H1 (cell line): ENCODE measurements around the gene CDC5L. TPM values are rescaled to one million over a fixed set of nuclear protein-coding genes. Genes with fewer than 3 reads are reported as not detected.

Experiments used
- CTCF ChIA-PET: fragments of 300-600 bp; sonication (Branson Sonifier 250); formaldehyde crosslinking; loops from one replicate; lab custom pipeline; 2021; ENCODE audit not compliant: partially characterized antibody; lab: Charles Lee
- POLR2A ChIA-PET: fragments of 300-600 bp; sonication (Branson Sonifier 250); formaldehyde crosslinking; loops from one replicate; lab custom pipeline; 2021; ENCODE audit warnings: inconsistent platforms; ENCODE audit not compliant: partially characterized antibody; lab: Charles Lee
- DNase-seq, 2 experiments: peaks; one replicate each; pipeline versions ENCODE4 v3.0.0 to v3.0.0-alpha.2; 2010 to 2022; ENCODE audit warnings: low spot score in 2 of 2, low read depth in 1 of 2, mixed read lengths in 1 of 2
- FAIRE-seq: peaks from 2 replicates; lab custom pipeline; 2011; peaks lifted over from hg19 to GRCh38; lab: Jason Lieb, UNC
- H2AFZ ChIP-seq: 2 replicates; pipeline ENCODE4 v1.8.1; 2012; ENCODE audit warnings: low read length, inconsistent platforms
- H2AK5ac ChIP-seq: 2 replicates; pipeline ENCODE4 v1.6.1; 2013; ENCODE audit warnings: low read depth, low read length
- H2BK120ac ChIP-seq: replicated peaks from 2 replicates; pipeline ENCODE3; 2013; ENCODE audit warnings: low read depth, low read length, inconsistent platforms
- H2BK12ac ChIP-seq: 2 replicates; pipeline ENCODE4 v1.6.1; 2013; ENCODE audit warnings: low read depth, low read length
- H2BK15ac ChIP-seq: 2 replicates; pipeline ENCODE4 v1.6.1; 2013; ENCODE audit warnings: low read length
- H2BK20ac ChIP-seq: 2 replicates; pipeline ENCODE4 v1.6.1; 2013; ENCODE audit warnings: low read length
- H2BK5ac ChIP-seq: 2 replicates; pipeline ENCODE4 v1.6.1; 2013; ENCODE audit warnings: low read depth, low read length
- H3K14ac ChIP-seq: 2 replicates; pipeline ENCODE4 v1.6.1; 2013; ENCODE audit warnings: inconsistent platforms; ENCODE audit not compliant: insufficient read length
- H3K18ac ChIP-seq: 2 replicates; pipeline ENCODE4 v1.6.1; 2013; ENCODE audit warnings: low read length; ENCODE audit errors: extremely low read depth
- H3K23ac ChIP-seq: 2 replicates; pipeline ENCODE4 v1.6.1; 2013; ENCODE audit warnings: inconsistent platforms; ENCODE audit not compliant: insufficient read length
- H3K23me2 ChIP-seq: 2 replicates; pipeline ENCODE4 v1.6.1; 2013; ENCODE audit warnings: low read depth, low read length
- H3K27ac ChIP-seq: 2 replicates; pipeline ENCODE4 v1.6.1; 2011; ENCODE audit warnings: low read depth, low read length, inconsistent platforms
- H3K27me3 ChIP-seq, 4 experiments: replicated peaks in 1 of 4; 1 replicate in 1 of 4; 2 replicates in 3 of 4; pipeline versions ENCODE4 v1.6.1 to v1.8.1; 2011 to 2013; ENCODE audit warnings: low read length in 3 of 4, mild to moderate bottlenecking in 3 of 4, inconsistent platforms in 2 of 4, mixed read lengths in 2 of 4, moderate library complexity in 1 of 4; ENCODE audit not compliant: control insufficient read depth in 3 of 4, insufficient read depth in 3 of 4; ENCODE audit errors: extremely low read depth in 1 of 4
- H3K36me3 ChIP-seq, 4 experiments: 2 replicates each; pipeline versions ENCODE4 v1.6.1 to v1.8.1; 2011 to 2013; ENCODE audit warnings: mild to moderate bottlenecking in 4 of 4, low read length in 3 of 4, moderate library complexity in 2 of 4, control low read depth in 1 of 4, inconsistent platforms in 1 of 4; ENCODE audit not compliant: insufficient read depth in 4 of 4, control insufficient read depth in 2 of 4
- H3K4ac ChIP-seq: replicated peaks from 2 replicates; pipeline ENCODE3; 2013; ENCODE audit warnings: low read length, low read depth, mixed read lengths, inconsistent platforms; ENCODE audit not compliant: insufficient read length
- H3K4me1 ChIP-seq, 4 experiments: replicated peaks in 1 of 4; 1 replicate in 1 of 4; 2 replicates in 3 of 4; pipeline versions ENCODE4 v1.6.1 to v1.8.1; 2011 to 2013; ENCODE audit warnings: low read length in 3 of 4, inconsistent platforms in 2 of 4, mixed read lengths in 1 of 4; ENCODE audit not compliant: insufficient read depth in 4 of 4, control insufficient read depth in 3 of 4
- H3K4me2 ChIP-seq, 2 experiments: 2 replicates each; pipeline versions ENCODE4 v1.6.1 to v1.8.1; 2011 to 2013; ENCODE audit warnings: low read depth in 2 of 2, low read length in 2 of 2, control low read depth in 1 of 2, inconsistent platforms in 1 of 2, mild to moderate bottlenecking in 1 of 2; ENCODE audit not compliant: insufficient read depth in 1 of 2
- H3K4me3 ChIP-seq, 4 experiments: fragments of 200-600, 300-600 bp in 1 of 4; sonication (generic), shearing (Covaris generic), sonication (Bioruptor Twin) in 1 of 4; 2 replicates each; pipeline versions ENCODE4 v1.5.1 to v1.8.1; 2011 to 2016; ENCODE audit warnings: low read length in 4 of 4, low read depth in 3 of 4, control low read depth in 2 of 4, inconsistent platforms in 2 of 4, mild to moderate bottlenecking in 2 of 4, mixed read lengths in 1 of 4, moderate library complexity in 1 of 4; ENCODE audit not compliant: insufficient read depth in 2 of 4; ENCODE audit errors: extremely low read depth in 1 of 4
- H3K56ac ChIP-seq: replicated peaks from 2 replicates; pipeline ENCODE3; 2013; ENCODE audit warnings: low read depth, mild to moderate bottlenecking, mixed read lengths, low read length, inconsistent platforms; ENCODE audit not compliant: insufficient read length
- H3K79me1 ChIP-seq: 2 replicates; pipeline ENCODE4 v1.6.1; 2013; ENCODE audit warnings: low read depth, low read length, control low read depth
- H3K79me2 ChIP-seq, 2 experiments: 2 replicates each; pipeline versions ENCODE4 v1.6.1 to v1.8.1; 2012 to 2013; ENCODE audit warnings: low read length in 2 of 2, mild to moderate bottlenecking in 2 of 2, inconsistent platforms in 1 of 2; ENCODE audit not compliant: insufficient read depth in 2 of 2, control insufficient read depth in 1 of 2
- H3K9ac ChIP-seq, 4 experiments: replicated peaks in 1 of 4; 1 replicate in 1 of 4; 2 replicates in 3 of 4; pipeline versions ENCODE4 v1.6.1 to v1.8.1; 2011 to 2013; ENCODE audit warnings: low read depth in 3 of 4, low read length in 3 of 4, control low read depth in 2 of 4, mild to moderate bottlenecking in 2 of 4, moderate library complexity in 2 of 4, inconsistent platforms in 1 of 4; ENCODE audit errors: extremely low read depth in 1 of 4
- H3K9me3 ChIP-seq, 2 experiments: 2 replicates each; pipeline versions ENCODE4 v1.6.1 to v1.8.1; 2012 to 2013; ENCODE audit warnings: mild to moderate bottlenecking in 2 of 2, moderate library complexity in 2 of 2, control low read depth in 1 of 2, inconsistent platforms in 1 of 2, low read depth in 1 of 2, low read length in 1 of 2, mixed read lengths in 1 of 2; ENCODE audit not compliant: insufficient read depth in 2 of 2
- H4K20me1 ChIP-seq, 2 experiments: replicated peaks in 1 of 2; 2 replicates each; pipeline versions ENCODE3 to v1.8.1; 2011 to 2013; ENCODE audit warnings: inconsistent platforms in 2 of 2, low read length in 2 of 2, mild to moderate bottlenecking in 1 of 2; ENCODE audit not compliant: insufficient read depth in 2 of 2, control insufficient read depth in 1 of 2
- H4K5ac ChIP-seq: 2 replicates; pipeline ENCODE4 v1.6.1; 2013; ENCODE audit warnings: low read length, low read depth, mixed read lengths, inconsistent platforms; ENCODE audit not compliant: insufficient read length
- H4K8ac ChIP-seq: 2 replicates; pipeline ENCODE4 v1.8.0; 2013; ENCODE audit warnings: mild to moderate bottlenecking, moderate library complexity, low read length, inconsistent platforms; ENCODE audit not compliant: insufficient read depth; ENCODE audit errors: extremely low read depth
- H4K91ac ChIP-seq: replicated peaks from 2 replicates; pipeline ENCODE3; 2013; ENCODE audit warnings: low read length, mixed read lengths, inconsistent platforms; ENCODE audit not compliant: insufficient read length
- CBX5 ChIP-seq: fragments of 300-800, 300-1000 bp; sonication (generic); IDR thresholded peaks from 2 replicates; pipeline ENCODE4 v1.7.1; 2016; ENCODE audit warnings: antibody characterized with exemption, low read length, low read depth
- CEBPB ChIP-seq: IDR thresholded peaks from 2 replicates; pipeline ENCODE4 v1.6.1; 2012; ENCODE audit warnings: low read depth, low read length
- EGR1 ChIP-seq: IDR thresholded peaks from 2 replicates; pipeline ENCODE4 v1.6.1; 2011; ENCODE audit warnings: low read depth, low read length, borderline replicate concordance
- NRF1 ChIP-seq: IDR thresholded peaks from 2 replicates; pipeline ENCODE4 v1.6.1; 2011; ENCODE audit warnings: mild to moderate bottlenecking, low read depth, low read length, improper control_type of control experiment
- TBP ChIP-seq: IDR thresholded peaks from 2 replicates; pipeline ENCODE4 v1.6.1; 2011; ENCODE audit warnings: low read depth, low read length, improper control_type of control experiment
- WGBS, 2 experiments: shearing (Covaris generic) in 1 of 2; methylation state at CpG; one replicate each; pipeline versions ENCODE4 v1.1.6 to v1.1.7; 2013 to 2015; ENCODE audit warnings: low lambda C conversion rate in 2 of 2, mixed read lengths in 2 of 2, inconsistent platforms in 1 of 2, low coverage in 1 of 2, missing lambda C conversion rate in 1 of 2; ENCODE audit not compliant: insufficient replicate concordance in 2 of 2, insufficient coverage in 1 of 2, insufficient read length in 1 of 2; ENCODE audit errors: extremely low coverage in 1 of 2, missing lambda C conversion rate in 1 of 2; 5-methylcytosine and 5-hydroxymethylcytosine counted together
- polyA plus RNA-seq, 7 experiments: library from polyadenylated mRNA; depleted of rRNA in 3 of 7; stranded (reverse) in 5 of 7; unstranded in 2 of 7; fragments of >200 nt in 5 of 7; fragments of 200-250 nt in 2 of 7; gene quantifications; 1 replicate in 5 of 7; 2 replicates in 1 of 7; 4 replicates in 1 of 7; pipeline versions ENCODE4 v1.2.1 to v1.2.3, GENCODE V29; 2011 to 2013; ENCODE audit warnings: missing spikeins in 2 of 7, mixed read lengths in 2 of 7
- total RNA-seq: library from RNA; stranded (reverse); fragmentation: NEBNext Ultra II Directional; extraction: Animal tissue kit (Norgen Biotek cat#: 25700); gene quantifications from 2 replicates; pipeline ENCODE4 v1.2.1, GENCODE V29; 2021

CDC5L gene
- total and polyA plus RNA-seq, 2 of the 8 experiments (the other 6 are each of a cell fraction or from before 2014, with no cell fraction given) = 8.4 to 32.8 TPM

GRCh38 chr6:44451803-44452695 lies 64.5 kb downstream of the CDC5L start:
- H3K79me1 ChIP-seq = no peaks in the 10 kb centered on the region; the same call in 1 of the 2 replicates
- no peak overlapping the region for H2AFZ ChIP-seq
- FAIRE-seq (no peak), DNase-seq (no peak)
- no peak for TF ChIP-seq EGR1
- TF ChIP-seq CEBPB = no peak
- TF ChIP-seq CBX5 = no peak
- no peak for TF ChIP-seq NRF1
- no peak for TF ChIP-seq TBP
- H3K27ac ChIP-seq = no peak overlapping the region
- H3K4me2 ChIP-seq = no peak overlapping the region
- no peak overlapping the region for H4K8ac ChIP-seq
- H3K18ac ChIP-seq = no peak overlapping the region
- peaks cover 0 to 2% (median under 1%) of the 10 kb centered on the region in 4 experiments; a peak in 2 of 7 replicates for H3K4me1 ChIP-seq
- no peak overlapping the region for H3K9ac ChIP-seq
- CTCF ChIA-PET = interaction anchor here (0.9 to 1.2 kb wide), 3 partner anchors 10 to 18 kb away, joined by 3 to 4 read pairs (median 3); no protein-coding TSS in a partner anchor
- H3K23me2 ChIP-seq = no peaks in the 10 kb centered on the region; the same call in 1 of the 2 replicates
- H3K4ac ChIP-seq = no peak overlapping the region
- no peak overlapping the region for H3K14ac ChIP-seq
- 88% methylated on average over 11 of the region's 11 CpGs; no CpG with 5 or more reads in 1 of the 2 experiments for WGBS, 2 experiments
- H3K23ac ChIP-seq = no peak overlapping the region
- H3K79me2 ChIP-seq = no peaks in the 10 kb centered on the region
- peaks cover 0 to 10% (median 5%) of the 10 kb centered on the region in 4 experiments; a peak in 5 of 8 replicates for H3K36me3 ChIP-seq
- no peak overlapping the region for H4K5ac ChIP-seq
- no peak overlapping the region for H3K4me3 ChIP-seq
- H2BK12ac ChIP-seq = no peak overlapping the region
- no peak overlapping the region for H2AK5ac ChIP-seq
- no peak overlapping the region for H4K91ac ChIP-seq
- H3K27me3 ChIP-seq = no peaks in the 10 kb centered on the region
- no peak overlapping the region for H2BK20ac ChIP-seq
- H4K20me1 ChIP-seq = no peaks in the 10 kb centered on the region
- H2BK120ac ChIP-seq = no peak overlapping the region
- H3K56ac ChIP-seq = no peak overlapping the region
- no peak overlapping the region for H2BK15ac ChIP-seq
- POLR2A ChIA-PET = interaction anchor here (1.9 kb wide), 1 partner anchor 204 kb away, joined by 5 read pairs; no protein-coding TSS in a partner anchor
- no peak overlapping the region for H2BK5ac ChIP-seq
- H3K9me3 ChIP-seq = no peaks in the 10 kb centered on the region
